ENCODE results near the gene RUNX1. TPM values are rescaled to one million over a fixed set of nuclear protein-coding genes. Genes with fewer than 3 reads are reported as not detected.

RUNX1 gene
- total RNA-seq, 2 donors from 2014 or later: 97.0 to 110 TPM

- Mint-ChIP-seq H3K4me1 (peaks cover 56% of the 10 kb centered on the region), H3K36me3 (ENCODE audit: low read depth) (peaks cover 6% of the 10 kb centered on the region), H3K27me3 (no peaks in the 10 kb centered on the region), H3K4me3 (no peak overlapping the region), H3K27ac (no peak overlapping the region)
- no peak for DNase-seq
- no peaks in the 10 kb centered on the region for H3K9me3 ChIP-seq (ENCODE audit: control insufficient read depth, low read length, poor library complexity, severe bottlenecking)
- no peak for ATAC-seq
Observed at GRCh38 chr21:34927992-34928391, 121.1 kb downstream of the RUNX1 start.

GRCh38 chr21:34926803-34927467 lies 122.2 kb downstream of the RUNX1 start:
- H3K27ac Mint-ChIP-seq: peak overlapping the region; percentile 43
- H3K4me1 Mint-ChIP-seq: peaks cover 53% of the 10 kb centered on the region
- no peak overlapping the region for H3K4me3 Mint-ChIP-seq

DNA sequence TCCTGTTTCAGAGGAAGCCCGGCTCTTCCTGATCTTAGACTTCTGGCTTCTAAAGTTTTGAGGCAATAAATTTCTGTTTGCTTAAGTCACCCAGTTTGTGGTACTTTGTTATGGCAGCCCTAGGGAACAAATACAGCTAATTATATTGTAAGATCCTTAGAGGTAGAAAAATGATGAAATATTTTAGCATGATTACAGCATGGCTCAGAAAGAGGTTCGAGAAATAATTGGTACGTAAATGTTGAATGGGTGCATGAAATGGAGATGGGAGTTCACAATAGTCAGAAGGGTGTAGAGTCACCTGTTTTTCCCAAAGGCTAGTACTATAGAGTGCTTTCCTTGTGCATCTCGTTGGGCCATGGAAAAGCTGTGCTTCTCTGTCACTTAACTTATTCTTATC lies 123.5 kb downstream of the RUNX1 start:
- peaks cover 52% of the 10 kb centered on the region for H3K4me1 Mint-ChIP-seq
- H3K36me3 Mint-ChIP-seq (ENCODE audit: low read depth): peaks cover 6% of the 10 kb centered on the region

More at GRCh38 chr21:34926803-34927467, 122.2 kb downstream of the RUNX1 start:
- peaks cover 6% of the 10 kb centered on the region for H3K36me3 Mint-ChIP-seq (ENCODE audit: low read depth)
- DNase-seq (no peak), ATAC-seq (no peak)
- H3K9me3 ChIP-seq (ENCODE audit: control insufficient read depth, low read length, poor library complexity, severe bottlenecking): no peaks in the 10 kb centered on the region
- no peaks in the 10 kb centered on the region for H3K27me3 Mint-ChIP-seq

DNA sequence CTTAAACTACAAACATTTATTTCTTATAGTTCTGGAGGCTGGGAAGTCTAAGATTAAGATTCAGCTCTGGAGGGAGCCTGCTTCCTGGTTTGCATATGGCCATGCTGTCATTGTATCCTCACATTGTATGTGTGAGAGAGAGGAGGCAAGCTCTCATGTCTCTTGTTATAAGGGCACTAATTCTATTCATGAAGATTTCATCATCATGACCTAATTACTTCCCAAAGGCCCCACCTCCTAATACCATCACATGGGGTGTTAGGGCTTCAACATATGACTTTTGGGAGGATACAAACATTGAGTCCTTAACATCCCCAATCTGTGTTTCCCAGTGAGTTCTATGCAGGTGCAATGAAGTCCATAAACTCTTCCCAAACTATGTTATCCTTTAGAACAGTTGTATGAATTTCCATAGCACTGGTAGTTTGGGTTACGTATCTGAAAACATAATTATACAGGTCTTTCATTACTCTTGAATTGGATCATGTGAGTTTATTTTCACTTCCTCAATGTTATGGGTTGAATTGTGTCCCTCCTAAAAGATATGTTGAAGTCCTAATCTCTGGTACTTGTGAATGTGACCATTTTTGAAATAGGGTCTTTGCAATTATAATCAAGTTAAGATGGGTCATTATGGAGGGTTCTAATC lies 124.2 kb downstream of the RUNX1 start:
- H3K36me3 Mint-ChIP-seq (ENCODE audit: low read depth): peaks cover 6% of the 10 kb centered on the region
- ATAC-seq: peak; percentile 27
- H3K9me3 ChIP-seq (ENCODE audit: control insufficient read depth, low read length, poor library complexity, severe bottlenecking): no peaks in the 10 kb centered on the region
- H3K4me1 Mint-ChIP-seq: peaks cover 57% of the 10 kb centered on the region
- H3K27me3 Mint-ChIP-seq: no peaks in the 10 kb centered on the region
- H3K27ac Mint-ChIP-seq: no peak overlapping the region
- no peak for DNase-seq
- H3K4me3 Mint-ChIP-seq: no peak overlapping the region

More for the DNA sequence above, 123.5 kb downstream of the RUNX1 start:
- no peak for ATAC-seq
- no peaks in the 10 kb centered on the region for H3K9me3 ChIP-seq (ENCODE audit: control insufficient read depth, low read length, poor library complexity, severe bottlenecking)
- Mint-ChIP-seq H3K27me3 (no peaks in the 10 kb centered on the region), H3K27ac (no peak overlapping the region), H3K4me3 (no peak overlapping the region)
- DNase-seq: no peak

DNA sequence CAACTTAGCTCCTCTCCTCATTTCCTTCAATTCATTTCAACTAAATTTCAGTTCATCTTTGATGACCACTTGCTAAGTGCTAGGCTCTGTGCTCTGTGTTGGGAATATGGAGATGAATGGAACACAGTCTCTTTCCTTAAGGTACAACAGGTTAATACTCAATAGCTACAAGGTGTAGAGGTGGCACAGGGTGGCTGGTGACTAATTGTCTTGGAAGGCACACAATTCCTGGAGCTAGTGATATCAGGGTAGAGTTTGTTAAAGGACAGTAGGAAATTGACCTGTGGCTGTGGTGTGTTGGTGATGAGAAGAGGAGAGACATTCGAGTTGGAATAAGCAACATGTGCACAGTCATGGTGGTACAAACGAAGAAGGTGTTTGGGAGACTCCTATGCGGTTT lies 124.9 kb downstream of the RUNX1 start:
- no peaks in the 10 kb centered on the region for H3K9me3 ChIP-seq (ENCODE audit: control insufficient read depth, low read length, poor library complexity, severe bottlenecking)
- peaks cover 59% of the 10 kb centered on the region for H3K4me1 Mint-ChIP-seq
- peaks cover 6% of the 10 kb centered on the region for H3K36me3 Mint-ChIP-seq (ENCODE audit: low read depth)
- DNase-seq (no peak), ATAC-seq (no peak)
- H3K27me3 Mint-ChIP-seq: no peaks in the 10 kb centered on the region
- H3K4me3 Mint-ChIP-seq: no peak overlapping the region
- H3K27ac Mint-ChIP-seq: peak overlapping the region; percentile 8

GRCh38 chr21:34923626-34924025 lies 125.5 kb downstream of the RUNX1 start:
- Mint-ChIP-seq H3K4me3 (no peak overlapping the region), H3K4me1 (peaks cover 55% of the 10 kb centered on the region), H3K36me3 (ENCODE audit: low read depth) (peaks cover 4% of the 10 kb centered on the region), H3K27ac (peak overlapping the region; percentile 8), H3K27me3 (no peaks in the 10 kb centered on the region)
- ATAC-seq (no peak), DNase-seq (no peak)
- no peaks in the 10 kb centered on the region for H3K9me3 ChIP-seq (ENCODE audit: control insufficient read depth, low read length, poor library complexity, severe bottlenecking)

GRCh38 chr21:34923202-34923601 lies 125.9 kb downstream of the RUNX1 start:
- Mint-ChIP-seq H3K27me3 (no peaks in the 10 kb centered on the region), H3K4me3 (no peak overlapping the region), H3K4me1 (peaks cover 56% of the 10 kb centered on the region), H3K27ac (no peak overlapping the region), H3K36me3 (ENCODE audit: low read depth) (peaks cover 4% of the 10 kb centered on the region)
- no peak for DNase-seq
- H3K9me3 ChIP-seq (ENCODE audit: control insufficient read depth, low read length, poor library complexity, severe bottlenecking): no peaks in the 10 kb centered on the region
- ATAC-seq: no peak

DNA sequence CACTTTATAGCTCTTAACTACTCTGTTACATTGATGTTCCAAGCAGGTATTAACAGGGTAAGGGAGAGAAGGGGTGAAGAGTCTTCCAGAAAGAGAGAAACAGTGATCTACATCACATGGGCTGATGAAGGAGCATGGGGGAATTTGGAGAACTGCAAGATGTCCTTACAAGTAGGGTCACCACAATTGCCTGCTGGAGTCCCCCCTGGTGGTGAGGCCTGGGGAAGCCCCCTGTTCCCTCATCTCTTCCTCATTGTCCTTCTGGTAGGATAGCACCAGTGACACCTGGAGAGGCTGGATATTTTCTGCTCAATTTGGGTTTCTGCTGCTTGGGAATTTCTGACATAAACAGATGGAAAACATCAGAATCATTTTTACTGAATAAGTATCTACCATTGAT lies 126.6 kb downstream of the RUNX1 start:
- H3K4me1 Mint-ChIP-seq: peaks cover 58% of the 10 kb centered on the region
- H3K36me3 Mint-ChIP-seq (ENCODE audit: low read depth): peaks cover 4% of the 10 kb centered on the region
- H3K4me3 Mint-ChIP-seq: no peak overlapping the region
- no peak for DNase-seq
- no peak for ATAC-seq
- H3K27ac Mint-ChIP-seq: peak overlapping the region; percentile 87
- no peaks in the 10 kb centered on the region for H3K9me3 ChIP-seq (ENCODE audit: control insufficient read depth, low read length, poor library complexity, severe bottlenecking)
- no peaks in the 10 kb centered on the region for H3K27me3 Mint-ChIP-seq

- peaks cover 58% of the 10 kb centered on the region for H3K4me1 Mint-ChIP-seq
- peak overlapping the region; percentile 87 for H3K27ac Mint-ChIP-seq
- no peak for DNase-seq
Observed at GRCh38 chr21:34921151-34921550, 128.0 kb downstream of the RUNX1 start.

DNA sequence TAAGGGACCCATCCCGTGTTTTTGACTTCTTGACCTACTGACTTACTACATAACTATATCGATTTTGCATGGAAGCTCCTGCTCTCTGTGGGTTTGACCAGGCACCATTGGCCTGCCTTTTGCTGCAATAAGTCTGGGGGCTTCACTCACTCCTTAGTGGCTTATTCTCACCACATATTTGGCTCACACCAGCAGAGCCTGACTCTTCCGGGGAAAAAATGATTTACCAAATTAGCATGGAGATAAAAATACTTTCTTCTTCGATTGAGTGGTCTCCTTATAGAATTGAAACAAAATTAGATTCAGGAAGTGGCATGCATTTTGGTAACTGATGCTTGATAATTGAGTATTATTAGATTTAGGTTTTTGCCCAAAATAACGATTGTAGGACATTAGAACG lies 129.7 kb downstream of the RUNX1 start:
- H3K36me3 Mint-ChIP-seq (ENCODE audit: low read depth): peaks cover 8% of the 10 kb centered on the region
- DNase-seq (no peak), ATAC-seq (no peak)
- H3K4me1 Mint-ChIP-seq: peaks cover 53% of the 10 kb centered on the region
- no peaks in the 10 kb centered on the region for H3K9me3 ChIP-seq (ENCODE audit: control insufficient read depth, low read length, poor library complexity, severe bottlenecking)
- no peak overlapping the region for H3K4me3 Mint-ChIP-seq
- H3K27ac Mint-ChIP-seq: no peak overlapping the region
- H3K27me3 Mint-ChIP-seq: no peaks in the 10 kb centered on the region

More at GRCh38 chr21:34921151-34921550, 128.0 kb downstream of the RUNX1 start:
- no peak for ATAC-seq
- Mint-ChIP-seq H3K27me3 (no peaks in the 10 kb centered on the region), H3K4me3 (no peak overlapping the region), H3K36me3 (ENCODE audit: low read depth) (peaks cover 10% of the 10 kb centered on the region)
- no peaks in the 10 kb centered on the region for H3K9me3 ChIP-seq (ENCODE audit: control insufficient read depth, low read length, poor library complexity, severe bottlenecking)

- Mint-ChIP-seq H3K27ac (peak overlapping the region; percentile 57), H3K36me3 (ENCODE audit: low read depth) (peaks cover 6% of the 10 kb centered on the region), H3K4me1 (peaks cover 50% of the 10 kb centered on the region), H3K4me3 (peak overlapping the region; percentile 28), H3K27me3 (no peaks in the 10 kb centered on the region)
- DNase-seq: no peak
- no peaks in the 10 kb centered on the region for H3K9me3 ChIP-seq (ENCODE audit: control insufficient read depth, low read length, poor library complexity, severe bottlenecking)
- ATAC-seq: no peak
Observed at GRCh38 chr21:34916446-34916845, 132.7 kb downstream of the RUNX1 start.

- H3K36me3 Mint-ChIP-seq (ENCODE audit: low read depth): peaks cover 6% of the 10 kb centered on the region
- H3K4me1 Mint-ChIP-seq: peaks cover 54% of the 10 kb centered on the region
- ATAC-seq: no peak
- DNase-seq: no peak
- H3K4me3 Mint-ChIP-seq: no peak overlapping the region
- no peaks in the 10 kb centered on the region for H3K9me3 ChIP-seq (ENCODE audit: control insufficient read depth, low read length, poor library complexity, severe bottlenecking)
- peak overlapping the region; percentile 57 for H3K27ac Mint-ChIP-seq
- no peaks in the 10 kb centered on the region for H3K27me3 Mint-ChIP-seq
Observed at GRCh38 chr21:34915364-34915841, 133.7 kb downstream of the RUNX1 start.

DNA sequence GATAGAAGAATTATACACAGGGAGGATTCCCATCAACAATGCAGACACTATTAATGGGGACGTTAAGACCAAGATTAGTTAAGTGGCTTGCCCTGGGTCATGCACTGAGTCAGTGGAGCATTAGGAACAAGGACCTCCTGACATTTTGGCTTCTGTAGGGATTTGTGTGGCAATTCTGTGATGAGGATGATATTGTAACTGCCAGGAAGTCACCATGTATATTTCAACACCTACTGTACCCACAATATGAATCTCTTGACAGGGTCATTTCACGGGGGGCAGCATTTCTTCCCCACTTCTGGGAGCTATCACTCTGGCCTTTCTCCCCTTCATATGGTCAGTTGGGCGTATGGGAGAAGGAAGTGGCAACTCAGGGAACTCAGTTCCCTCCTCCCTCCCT lies 134.9 kb downstream of the RUNX1 start:
- peaks cover 9% of the 10 kb centered on the region for H3K36me3 Mint-ChIP-seq (ENCODE audit: low read depth)
- ATAC-seq (no peak), DNase-seq (no peak)
- H3K27me3 Mint-ChIP-seq: no peaks in the 10 kb centered on the region
- H3K27ac Mint-ChIP-seq: no peak overlapping the region
- no peak overlapping the region for H3K4me3 Mint-ChIP-seq
- H3K4me1 Mint-ChIP-seq: peaks cover 54% of the 10 kb centered on the region
- no peaks in the 10 kb centered on the region for H3K9me3 ChIP-seq (ENCODE audit: control insufficient read depth, low read length, poor library complexity, severe bottlenecking)

DNA sequence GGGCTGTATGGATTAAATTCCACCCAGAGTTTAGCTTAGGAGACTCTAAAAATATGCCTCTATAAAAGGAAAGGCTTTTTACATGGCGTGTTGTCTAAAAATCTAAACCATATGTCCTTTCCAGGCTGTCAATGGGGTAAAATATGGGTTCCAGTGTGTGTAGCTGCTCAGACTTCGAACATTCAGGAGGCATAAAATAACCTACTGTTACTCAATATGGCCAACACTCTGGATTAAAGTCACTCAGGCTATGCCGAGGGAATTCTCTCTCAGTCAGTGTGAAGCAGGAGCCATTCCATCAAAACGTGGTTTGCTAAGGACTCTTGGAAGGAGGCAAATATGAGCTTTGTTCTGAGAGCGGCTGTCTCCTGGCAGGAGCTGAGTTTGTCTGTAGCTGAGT lies 135.3 kb downstream of the RUNX1 start:
- ATAC-seq (no peak), DNase-seq (no peak)
- H3K9me3 ChIP-seq (ENCODE audit: control insufficient read depth, low read length, poor library complexity, severe bottlenecking): no peaks in the 10 kb centered on the region
- H3K36me3 Mint-ChIP-seq (ENCODE audit: low read depth): peaks cover 9% of the 10 kb centered on the region
- no peaks in the 10 kb centered on the region for H3K27me3 Mint-ChIP-seq
- no peak overlapping the region for H3K4me3 Mint-ChIP-seq
- H3K27ac Mint-ChIP-seq: no peak overlapping the region
- peaks cover 59% of the 10 kb centered on the region for H3K4me1 Mint-ChIP-seq
